ENCODE results near the gene NSUN4. TPM values are rescaled to one million over a fixed set of nuclear protein-coding genes. Genes with fewer than 3 reads are reported as not detected.

The NSUN4 gene
- total and polyA plus RNA-seq, 9 of the 15 experiments (the other 6 are each of a cell fraction or from before 2014, with no cell fraction given), result 33.4 to 60.2 (median 46.3) TPM

GRCh38 chr1:46333300-46334029, 7.1 kb upstream of the NSUN4 start (continued):
- TF ChIP-seq ZSCAN32 (CRISPR knock-in tag; IDR thresholded peaks at IDR 0.05) (no peak), RB1 (IDR thresholded peaks at IDR 0.05; ENCODE audit: low read depth) (peak; percentile 62; the same call in 1 of the 2 replicates), ELF1 (tag; IDR thresholded peaks at IDR 0.05) (peak; percentile 80), ZNF175 (CRISPR knock-in tag; IDR thresholded peaks at IDR 0.05; ENCODE audit: low read depth) (no peak), SPI1 (IDR thresholded peaks at IDR 0.05; ENCODE audit: borderline replicate concordance, low read depth, low read length) (peak; percentile 45; the same call in 1 of the 2 replicates), FOXA3 (CRISPR knock-in tag; conservative IDR thresholded peaks at IDR 0.05 in 1 of 2, IDR thresholded peaks at IDR 0.05 in 1 of 2) (peak in 1 of 2 experiments; percentile 62; a peak in 1 of 4 replicates), FOXJ2 (tag; IDR thresholded peaks at IDR 0.05) (0 out of 2 replicates have a peak, but pooled peaks have one; percentile 49), TEAD4 (IDR thresholded peaks at IDR 0.05; ENCODE audit: low read length) (0 out of 2 replicates have a peak, but pooled peaks have one; percentile 6), TEAD4 (CRISPR knock-in tag; IDR thresholded peaks at IDR 0.05; ENCODE audit: borderline replicate concordance) (no peak), ATF7 (IDR thresholded peaks at IDR 0.05) (peak; percentile 41; the same call in 1 of the 2 replicates), CTBP1 (IDR thresholded peaks at IDR 0.05; ENCODE audit: borderline replicate concordance) (peak; percentile 57), ZBTB11 (CRISPR knock-in tag; IDR thresholded peaks at IDR 0.05) (no peak)
